MM.1S (cell line): ENCODE measurements around the gene CREBBP.

ENCODE experiments used
- CTCF ChIP-seq: fragments of 300-600 bp; sonication (generic); IDR thresholded peaks from 2 replicates; pipeline ENCODE4 v1.5.1; 2016; ENCODE audit warnings: antibody characterized with exemption, low read length, mixed read lengths
- EZH2 ChIP-seq: fragments of 300-600 bp; sonication (generic); optimal IDR thresholded peaks from 2 replicates; pipeline ENCODE3; 2017; ENCODE audit warnings: low read depth, mild to moderate bottlenecking, antibody characterized with exemption, low read length, mixed read lengths
- EZH2phosphoT487 ChIP-seq: fragments of 300-600 bp; sonication (generic); IDR thresholded peaks from 2 replicates; pipeline ENCODE4 v1.6.1; 2018; ENCODE audit warnings: antibody characterized with exemption, low read length

- TF ChIP-seq CTCF (no peak), EZH2 (no peak), EZH2phosphoT487 (no peak)
These were observed 3.9 kb upstream of the CREBBP start for GRCh38 chr16:3884398-3884797.
